HepG2 (cell line): ENCODE data around the gene NEDD1. TPM values are rescaled to one million over a fixed set of nuclear protein-coding genes. Genes with fewer than 3 reads are reported as not detected.

Experiments
- ARHGAP35 ChIP-seq: sonication (generic); formaldehyde crosslinking; IDR thresholded peaks from 2 replicates; pipeline ENCODE4 v1.9.0; 2022; ENCODE audit warnings: mild to moderate bottlenecking, inconsistent platforms, moderate library complexity, missing genetic modification reagents, borderline replicate concordance
- ARID2 ChIP-seq: sonication (generic); formaldehyde crosslinking; IDR thresholded peaks from 2 replicates; pipeline ENCODE4 v1.8.1; 2022; ENCODE audit warnings: mild to moderate bottlenecking, missing genetic modification reagents, borderline replicate concordance
- CAMTA2 ChIP-seq: sonication (generic); formaldehyde crosslinking; IDR thresholded peaks from 2 replicates; pipeline ENCODE4 v1.4.0; 2020; ENCODE audit warnings: mild to moderate bottlenecking, missing genetic modification reagents, borderline replicate concordance
- CBX2 ChIP-seq, 2 experiments: fragments of 200-600 bp in 1 of 2; sonication (generic); formaldehyde crosslinking in 1 of 2; IDR thresholded peaks; 2 replicates each; pipeline versions ENCODE4 v1.7.0 to v1.8.1; 2018 to 2022; ENCODE audit warnings: low read depth in 2 of 2, low read length in 1 of 2, mild to moderate bottlenecking in 1 of 2, missing genetic modification reagents in 1 of 2
- FLYWCH1 ChIP-seq: sonication (generic); formaldehyde crosslinking; IDR thresholded peaks from 2 replicates; pipeline ENCODE4 v1.8.1; 2023; ENCODE audit warnings: mild to moderate bottlenecking, missing genetic modification reagents
- HNRNPH1 ChIP-seq: fragments of 200-400 bp; formaldehyde crosslinking; optimal IDR thresholded peaks from 2 replicates; pipeline ENCODE3; 2017; ENCODE audit warnings: mild to moderate bottlenecking, low read depth, low read length
- HNRNPK ChIP-seq: fragments of 200-400 bp; formaldehyde crosslinking; IDR thresholded peaks from 2 replicates; pipeline ENCODE4 v1.6.1; 2018; ENCODE audit warnings: low read length, low read depth, moderate library complexity, mild to moderate bottlenecking; ENCODE audit not compliant: poor library complexity, severe bottlenecking
- MNT ChIP-seq: fragments of 450-650 bp; IDR thresholded peaks from 2 replicates; pipeline ENCODE4 v1.6.1; 2016
- MTF1 ChIP-seq: sonication (generic); formaldehyde crosslinking; IDR thresholded peaks from 2 replicates; pipeline ENCODE4 v1.5.0; 2020; ENCODE audit warnings: missing genetic modification reagents
- U2AF1 ChIP-seq: fragments of 200-400 bp; formaldehyde crosslinking; optimal IDR thresholded peaks from 2 replicates; pipeline ENCODE3; 2017; ENCODE audit warnings: mild to moderate bottlenecking, low read depth, low read length
- ZBTB1 ChIP-seq: sonication (generic); formaldehyde crosslinking; IDR thresholded peaks from 2 replicates; pipeline ENCODE4 v1.4.0; 2020; ENCODE audit warnings: missing genetic modification reagents, borderline replicate concordance
- ZNF441 ChIP-seq: sonication (generic); formaldehyde crosslinking; IDR thresholded peaks from 2 replicates; pipeline ENCODE4 v1.7.0; 2021; ENCODE audit warnings: missing genetic modification reagents, borderline replicate concordance
- ZNF547 ChIP-seq: sonication (generic); formaldehyde crosslinking; IDR thresholded peaks from 2 replicates; pipeline ENCODE4 v1.5.1; 2020; ENCODE audit warnings: mild to moderate bottlenecking, missing genetic modification reagents
- ZNF570 ChIP-seq: sonication (generic); formaldehyde crosslinking; IDR thresholded peaks from 2 replicates; pipeline ENCODE4 v1.4.0; 2020; ENCODE audit warnings: mild to moderate bottlenecking, missing genetic modification reagents, borderline replicate concordance
- ZNF883 ChIP-seq: sonication (generic); formaldehyde crosslinking; IDR thresholded peaks from 2 replicates; pipeline ENCODE4 v1.5.1; 2020; ENCODE audit warnings: mild to moderate bottlenecking, missing genetic modification reagents; ENCODE audit errors: not compliant biosample characterization
- polyA plus RNA-seq, 8 experiments: library from polyadenylated mRNA; depleted of rRNA in 3 of 8; stranded (reverse) in 7 of 8; unstranded in 1 of 8; fragments of >200 nt; fragmentation: Illumina TruSeq in 4 of 8; extraction: Trizol in 4 of 8; gene quantifications; 2 replicates each; pipeline versions ENCODE4 v1.2.1 to v1.2.3, GENCODE V29; 2011 to 2016; ENCODE audit warnings: low read depth in 4 of 8, missing spikeins in 1 of 8, mixed read lengths in 1 of 8; ENCODE audit not compliant: insufficient read depth in 1 of 8
- total RNA-seq, 5 experiments: library from RNA; depleted of rRNA; stranded (reverse); fragments of >200 nt; fragmentation: Illumina TruSeq; extraction: Trizol; gene quantifications; 2 replicates each; pipeline ENCODE4 v1.2.3, GENCODE V29; 2016; ENCODE audit warnings: low read depth in 1 of 5
- TF ChIP-seq, protein P1 (sequence below): sonication (generic); formaldehyde crosslinking; IDR thresholded peaks from 2 replicates; pipeline ENCODE4 v1.5.1; 2020; ENCODE audit warnings: missing genetic modification reagents, mild to moderate bottlenecking, borderline replicate concordance
- TF ChIP-seq, protein P2 (sequence below): sonication (generic); formaldehyde crosslinking; IDR thresholded peaks from 2 replicates; pipeline ENCODE4 v1.8.0; 2023; ENCODE audit warnings: mild to moderate bottlenecking, missing genetic modification reagents
- TF ChIP-seq, protein P3 (sequence below): sonication (generic); formaldehyde crosslinking; IDR thresholded peaks from 2 replicates; pipeline ENCODE4 v1.4.0; 2020; ENCODE audit warnings: missing genetic modification reagents, borderline replicate concordance
- TF ChIP-seq, protein P4 (sequence below): sonication (generic); formaldehyde crosslinking; IDR thresholded peaks from 2 replicates; pipeline ENCODE4 v1.8.0; 2022; ENCODE audit warnings: missing genetic modification reagents, mild to moderate bottlenecking, borderline replicate concordance

NEDD1 gene
- total and polyA plus RNA-seq, 2 of the 13 experiments (the other 11 are each of a cell fraction or from before 2014, with no cell fraction given), result 11.2 to 21.5 TPM

DNA sequence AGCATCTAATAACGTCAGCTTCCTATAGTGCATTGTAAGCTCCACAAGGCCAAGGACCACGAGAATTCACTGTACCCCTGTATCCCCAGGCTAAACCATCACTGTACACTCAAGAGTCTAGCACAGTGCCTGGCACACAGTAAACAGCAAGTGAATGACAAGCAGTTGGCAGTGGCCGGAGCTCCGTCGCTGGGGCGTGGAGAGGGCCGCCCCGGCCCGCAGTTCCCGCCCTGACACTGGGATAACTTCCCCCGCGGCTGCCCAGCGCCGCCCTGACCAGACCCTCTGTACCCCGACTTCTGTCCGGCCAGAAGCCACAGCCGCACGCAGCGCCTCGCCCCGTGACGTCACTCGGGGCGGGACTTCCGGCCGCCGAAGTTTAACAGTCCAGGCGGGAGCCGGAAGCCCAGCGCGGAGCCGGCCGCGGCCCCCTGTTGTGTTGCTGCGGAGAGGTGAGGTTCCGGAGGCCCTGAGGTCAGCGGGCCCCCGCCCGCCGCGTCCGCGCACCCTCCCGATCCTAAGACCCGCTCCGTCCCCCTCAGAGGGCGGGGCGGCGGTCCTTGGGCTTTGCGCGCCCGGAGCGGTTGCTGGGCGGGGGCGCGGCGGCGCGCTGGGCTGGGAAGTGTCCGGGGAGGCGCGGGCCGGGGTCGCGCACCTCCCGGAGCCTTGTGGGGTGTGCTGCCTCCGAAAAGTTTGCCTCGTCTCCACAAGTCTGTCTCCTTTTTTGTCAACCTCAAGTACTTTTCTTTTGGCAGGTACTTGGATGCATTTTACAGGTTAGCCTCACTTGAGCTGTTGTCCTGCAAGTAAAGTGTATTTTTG lies at the start of gene NEDD1 (continued):
- TF ChIP-seq, protein P1, sequence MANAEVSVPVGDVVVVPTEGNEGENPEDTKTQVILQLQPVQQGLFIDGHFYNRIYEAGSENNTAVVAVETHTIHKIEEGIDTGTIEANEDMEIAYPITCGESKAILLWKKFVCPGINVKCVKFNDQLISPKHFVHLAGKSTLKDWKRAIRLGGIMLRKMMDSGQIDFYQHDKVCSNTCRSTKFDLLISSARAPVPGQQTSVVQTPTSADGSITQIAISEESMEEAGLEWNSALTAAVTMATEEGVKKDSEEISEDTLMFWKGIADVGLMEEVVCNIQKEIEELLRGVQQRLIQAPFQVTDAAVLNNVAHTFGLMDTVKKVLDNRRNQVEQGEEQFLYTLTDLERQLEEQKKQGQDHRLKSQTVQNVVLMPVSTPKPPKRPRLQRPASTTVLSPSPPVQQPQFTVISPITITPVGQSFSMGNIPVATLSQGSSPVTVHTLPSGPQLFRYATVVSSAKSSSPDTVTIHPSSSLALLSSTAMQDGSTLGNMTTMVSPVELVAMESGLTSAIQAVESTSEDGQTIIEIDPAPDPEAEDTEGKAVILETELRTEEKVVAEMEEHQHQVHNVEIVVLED, result peak; percentile 85
- TF ChIP-seq CBX2 (IDR thresholded peaks at IDR 0.05; ENCODE audit: low read depth, low read length), result no peak
- TF ChIP-seq CBX2 (CRISPR knock-in tag; IDR thresholded peaks at IDR 0.05; ENCODE audit: low read depth), result no peak
- peak; percentile 90 for TF ChIP-seq ZNF547 (CRISPR knock-in tag)
- TF ChIP-seq ARHGAP35, result no peak
- TF ChIP-seq ZBTB1 (CRISPR knock-in tag), result no peak
- peak; percentile 62 for TF ChIP-seq ZNF883 (CRISPR knock-in tag)
- no peak for TF ChIP-seq FLYWCH1 (CRISPR knock-in tag)
- TF ChIP-seq U2AF1, result no peak
- peak; percentile 93 for TF ChIP-seq ZNF441 (CRISPR knock-in tag)
- TF ChIP-seq MTF1 (CRISPR knock-in tag), result no peak
- peak; percentile 33; the same call in 1 of the 2 replicates for TF ChIP-seq ARID2 (CRISPR knock-in tag)
- TF ChIP-seq HNRNPK, result peak; percentile 73
- no peak for TF ChIP-seq ZNF570 (CRISPR knock-in tag)
- TF ChIP-seq, protein P2, sequence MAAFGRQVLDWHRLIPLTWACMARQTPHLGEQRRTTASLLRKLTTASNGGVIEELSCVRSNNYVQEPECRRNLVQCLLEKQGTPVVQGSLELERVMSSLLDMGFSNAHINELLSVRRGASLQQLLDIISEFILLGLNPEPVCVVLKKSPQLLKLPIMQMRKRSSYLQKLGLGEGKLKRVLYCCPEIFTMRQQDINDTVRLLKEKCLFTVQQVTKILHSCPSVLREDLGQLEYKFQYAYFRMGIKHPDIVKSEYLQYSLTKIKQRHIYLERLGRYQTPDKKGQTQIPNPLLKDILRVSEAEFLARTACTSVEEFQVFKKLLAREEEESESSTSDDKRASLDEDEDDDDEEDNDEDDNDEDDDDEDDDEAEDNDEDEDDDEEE (CRISPR knock-in tag), result peak; percentile 50; the same call in 1 of the 2 replicates
- TF ChIP-seq MNT, result no peak
- TF ChIP-seq, protein P3, sequence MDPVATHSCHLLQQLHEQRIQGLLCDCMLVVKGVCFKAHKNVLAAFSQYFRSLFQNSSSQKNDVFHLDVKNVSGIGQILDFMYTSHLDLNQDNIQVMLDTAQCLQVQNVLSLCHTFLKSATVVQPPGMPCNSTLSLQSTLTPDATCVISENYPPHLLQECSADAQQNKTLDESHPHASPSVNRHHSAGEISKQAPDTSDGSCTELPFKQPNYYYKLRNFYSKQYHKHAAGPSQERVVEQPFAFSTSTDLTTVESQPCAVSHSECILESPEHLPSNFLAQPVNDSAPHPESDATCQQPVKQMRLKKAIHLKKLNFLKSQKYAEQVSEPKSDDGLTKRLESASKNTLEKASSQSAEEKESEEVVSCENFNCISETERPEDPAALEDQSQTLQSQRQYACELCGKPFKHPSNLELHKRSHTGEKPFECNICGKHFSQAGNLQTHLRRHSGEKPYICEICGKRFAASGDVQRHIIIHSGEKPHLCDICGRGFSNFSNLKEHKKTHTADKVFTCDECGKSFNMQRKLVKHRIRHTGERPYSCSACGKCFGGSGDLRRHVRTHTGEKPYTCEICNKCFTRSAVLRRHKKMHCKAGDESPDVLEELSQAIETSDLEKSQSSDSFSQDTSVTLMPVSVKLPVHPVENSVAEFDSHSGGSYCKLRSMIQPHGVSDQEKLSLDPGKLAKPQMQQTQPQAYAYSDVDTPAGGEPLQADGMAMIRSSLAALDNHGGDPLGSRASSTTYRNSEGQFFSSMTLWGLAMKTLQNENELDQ (CRISPR knock-in tag), result no peak
- TF ChIP-seq, protein P4, sequence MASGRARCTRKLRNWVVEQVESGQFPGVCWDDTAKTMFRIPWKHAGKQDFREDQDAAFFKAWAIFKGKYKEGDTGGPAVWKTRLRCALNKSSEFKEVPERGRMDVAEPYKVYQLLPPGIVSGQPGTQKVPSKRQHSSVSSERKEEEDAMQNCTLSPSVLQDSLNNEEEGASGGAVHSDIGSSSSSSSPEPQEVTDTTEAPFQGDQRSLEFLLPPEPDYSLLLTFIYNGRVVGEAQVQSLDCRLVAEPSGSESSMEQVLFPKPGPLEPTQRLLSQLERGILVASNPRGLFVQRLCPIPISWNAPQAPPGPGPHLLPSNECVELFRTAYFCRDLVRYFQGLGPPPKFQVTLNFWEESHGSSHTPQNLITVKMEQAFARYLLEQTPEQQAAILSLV (CRISPR knock-in tag), result peak; percentile 34; the same call in 1 of the 2 replicates
- TF ChIP-seq CAMTA2 (CRISPR knock-in tag), result 0 out of 2 replicates have a peak, but pooled peaks have one; percentile 36
- TF ChIP-seq HNRNPH1, result no peak
